ENCODE measurements around the gene PSMD9. TPM values are rescaled to one million over a fixed set of nuclear protein-coding genes. Genes with fewer than 3 reads are reported as not detected.
"Not testable (repeated sequence)": the region's sequence is repeated elsewhere in the genome, so short reads cannot be mapped to it uniquely, and the experiment has no call there.

The PSMD9 gene
- total RNA-seq, 2 donors from 2014 or later = 48.0 to 49.5 TPM

DNA sequence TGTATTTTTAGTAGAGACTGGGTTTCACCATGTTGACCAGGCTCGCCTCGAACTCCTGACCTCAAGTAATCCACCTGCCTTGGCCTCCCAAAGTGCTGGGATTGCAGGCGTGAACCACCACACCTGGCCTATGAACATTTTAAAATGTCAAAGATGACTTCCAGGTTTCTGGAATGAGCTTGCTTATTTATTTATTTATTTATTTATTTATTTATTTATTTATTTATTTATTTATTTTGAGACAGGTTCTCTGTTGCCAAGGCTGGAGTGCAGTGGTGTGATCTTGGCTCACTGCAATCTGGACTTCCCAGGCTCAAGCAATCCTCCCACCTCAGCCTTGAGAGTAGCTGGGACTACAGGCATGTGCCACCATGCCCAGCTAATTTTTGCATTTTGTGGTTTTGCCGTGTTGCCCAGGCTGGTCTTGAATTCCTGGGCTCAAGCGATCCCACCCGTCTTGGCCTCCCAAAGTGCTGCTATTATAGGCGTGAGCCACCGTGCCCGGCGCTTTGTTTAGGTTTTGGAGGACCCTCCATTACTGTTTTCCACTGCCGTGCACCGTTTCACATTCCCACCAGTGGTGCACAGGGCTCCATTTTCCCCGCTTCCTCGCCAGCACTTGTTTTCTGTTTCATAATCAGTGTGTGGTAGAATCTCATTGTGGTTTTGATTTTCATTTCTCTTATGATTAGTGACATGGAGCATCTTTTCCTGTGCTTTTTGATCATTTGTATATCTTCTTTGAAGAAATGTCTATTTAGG lies 23.4 kb downstream of the PSMD9 start:
- intact Hi-C loops (cut with DNase I, micrococcal nuclease) = no loop called here
- DNase-seq (no peak), ATAC-seq (no peak)

DNA sequence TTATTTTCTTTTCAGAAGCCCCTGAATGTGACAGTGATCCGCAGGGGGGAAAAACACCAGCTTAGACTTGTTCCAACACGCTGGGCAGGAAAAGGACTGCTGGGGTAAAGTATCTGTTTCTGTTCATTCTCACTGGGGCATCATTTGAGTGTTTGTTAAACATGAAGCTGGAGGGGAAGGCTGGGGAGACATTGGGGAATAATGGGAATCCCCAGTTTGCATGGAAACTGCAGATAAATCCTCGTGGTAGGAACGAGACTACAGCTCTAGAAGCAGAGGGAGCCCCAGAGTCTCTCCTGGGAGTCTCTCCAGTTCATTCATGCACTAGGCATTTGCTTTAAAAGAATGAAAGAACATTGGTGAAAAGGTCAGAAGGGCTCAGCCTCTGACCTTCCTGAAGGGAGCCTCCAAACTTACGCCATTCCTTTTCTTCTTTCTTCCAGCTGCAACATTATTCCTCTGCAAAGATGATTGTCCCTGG lies 27.3 kb downstream of the PSMD9 start:
- DNase-seq (no peak), ATAC-seq (no peak)
- intact Hi-C loops (cut with DNase I, micrococcal nuclease) = no loop called here

DNA sequence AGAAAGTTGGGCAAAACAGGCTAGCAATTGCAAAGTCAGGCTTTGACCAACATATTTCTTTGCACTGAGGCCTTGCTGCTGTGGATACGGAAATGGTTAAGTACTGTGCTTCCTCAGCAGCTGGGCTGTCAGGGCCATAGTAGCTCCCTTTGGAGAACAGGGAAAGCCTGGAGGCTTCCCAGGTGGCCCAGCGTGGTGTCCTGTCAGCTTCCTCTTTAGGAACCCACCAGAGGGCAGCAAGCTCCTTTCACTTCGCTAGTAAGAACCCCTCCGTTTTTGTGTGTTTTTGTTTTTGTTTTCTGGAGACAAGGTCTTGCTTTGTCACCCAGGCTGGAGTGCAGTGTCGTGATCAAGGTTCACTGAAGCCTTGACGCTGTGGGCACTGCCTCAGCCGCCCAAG lies 28.1 kb downstream of the PSMD9 start:
- DNase-seq (no peak), ATAC-seq (no peak)
- intact Hi-C loops (cut with DNase I, micrococcal nuclease) = no loop called here

DNA sequence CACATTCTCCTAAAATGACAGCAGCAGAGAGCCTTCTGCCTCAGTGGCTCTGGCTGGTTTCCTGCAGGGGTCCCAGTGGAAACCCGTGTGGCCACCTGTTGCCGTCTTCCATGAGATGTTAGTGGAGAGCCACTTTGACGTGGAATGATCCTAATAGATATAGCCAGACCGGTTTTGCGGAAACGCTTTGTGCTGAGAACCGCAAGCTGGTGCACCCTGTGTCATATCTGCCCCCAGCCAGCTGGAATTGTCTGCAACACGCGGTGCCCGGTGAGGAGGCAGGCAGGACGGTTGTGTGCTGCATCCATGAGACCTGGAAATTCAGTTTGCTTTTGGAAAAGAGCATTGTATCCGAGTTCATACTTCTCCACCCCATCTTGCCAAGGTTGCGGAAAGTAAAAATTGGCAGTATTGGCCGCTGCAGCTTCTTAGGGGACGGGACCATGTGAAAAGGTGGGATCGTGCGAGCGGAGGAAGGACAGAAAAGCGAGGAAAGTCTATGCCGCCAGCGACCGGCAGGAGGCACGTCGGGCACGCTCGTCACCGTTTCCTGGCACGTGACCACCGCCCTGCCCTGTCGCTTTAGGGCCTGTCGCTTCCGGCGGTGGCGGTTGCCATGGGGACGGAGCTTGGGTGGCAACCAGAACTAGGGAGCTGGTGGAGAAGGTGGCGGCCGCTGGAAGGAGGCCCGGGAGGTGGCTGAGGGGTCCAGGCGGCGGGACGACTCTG lies 29.5 kb downstream of the PSMD9 start, which contains the start of gene CFAP251:
CFAP251 (plus strand) TSS at position 643 of the 729 bp plus-strand sequence. CDS start 2,714 bp downstream, outside the sequence.
- ATAC-seq (peak; percentile 100), DNase-seq (peak; percentile 97 to 100)
- intact Hi-C loops (cut with DNase I, micrococcal nuclease) = no loop called here

DNA sequence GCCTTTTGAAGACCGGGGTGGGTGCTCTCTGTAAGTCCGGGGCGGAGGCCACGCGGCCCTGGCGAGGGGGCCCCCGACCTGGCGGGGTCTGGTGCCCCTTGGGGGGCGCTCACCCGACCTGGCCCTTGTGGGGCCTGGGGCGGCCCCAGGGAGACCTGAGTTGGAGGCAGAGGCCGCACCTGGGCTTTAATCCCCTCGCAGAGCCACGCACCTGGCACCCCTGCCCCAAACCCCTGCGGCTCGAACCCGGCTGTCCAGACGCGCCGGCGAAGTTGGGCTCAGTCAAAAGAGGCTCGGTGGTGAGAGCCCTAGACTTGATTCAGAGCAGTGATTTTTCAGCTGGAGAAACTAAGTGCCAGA lies 30.1 kb downstream of the PSMD9 start:
- DNase-seq (no peak), ATAC-seq (peak; percentile 11)
- intact Hi-C loops (cut with DNase I, micrococcal nuclease) = no loop called here

DNA sequence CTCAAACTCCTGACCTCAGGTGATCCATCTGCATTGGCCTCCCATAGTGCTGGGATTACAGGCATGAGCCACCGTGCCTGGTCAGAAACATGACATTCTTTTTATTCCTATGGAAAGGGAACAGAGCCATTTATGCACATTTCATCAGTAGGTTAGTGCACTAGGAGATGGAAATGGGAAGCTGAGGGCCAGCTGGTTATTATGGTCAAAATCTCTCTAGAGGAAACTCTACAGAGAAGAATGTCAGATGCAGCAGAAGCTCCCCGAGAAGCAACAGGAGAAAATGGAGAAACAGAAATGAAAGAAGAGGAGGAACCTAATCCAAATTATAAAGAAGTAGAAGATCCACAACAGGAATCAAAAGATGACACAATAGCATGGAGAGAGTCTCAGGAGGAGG lies 32.5 kb downstream of the PSMD9 start:
- DNase-seq (no peak), ATAC-seq (no peak)
- intact Hi-C loops (cut with DNase I, micrococcal nuclease) = no loop called here

GRCh38 chr12:121925358-121925695 lies 36.7 kb downstream of the PSMD9 start:
- intact Hi-C loops (cut with DNase I, micrococcal nuclease) = no loop called here
- ATAC-seq = no peak
- DNase-seq = no peak

GRCh38 chr12:121926874-121927706 lies 38.5 kb downstream of the PSMD9 start:
- intact Hi-C loops (cut with DNase I, micrococcal nuclease) = no loop called here
- ATAC-seq = no peak
- DNase-seq = no peak

- intact Hi-C loops (cut with DNase I, micrococcal nuclease) = no loop called here
- ATAC-seq = no peak
- DNase-seq = no peak
Observed at GRCh38 chr12:121927813-121928212, 39.2 kb downstream of the PSMD9 start.

DNA sequence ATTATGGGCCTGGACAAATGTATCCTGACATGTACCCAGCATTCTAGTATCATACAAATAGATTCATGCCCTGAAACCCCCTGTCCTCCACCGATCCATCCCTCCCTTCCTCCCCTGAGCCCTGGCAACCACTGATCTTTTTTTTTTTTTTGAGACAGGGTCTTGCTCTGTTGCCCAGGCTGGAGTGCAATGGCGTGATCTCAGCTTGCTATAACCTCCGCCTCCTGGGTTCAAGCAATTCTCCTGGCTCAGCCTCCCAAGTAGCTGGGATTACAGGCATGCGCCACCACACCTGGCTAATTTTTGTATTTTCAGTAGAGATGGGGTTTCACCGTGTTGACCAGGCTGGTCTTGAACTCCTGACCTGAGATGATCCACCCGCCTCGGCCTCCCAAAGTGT lies 41.0 kb downstream of the PSMD9 start:
- intact Hi-C loops (cut with DNase I, micrococcal nuclease); ATAC-seq; DNase-seq: not testable (repeated sequence)

DNA sequence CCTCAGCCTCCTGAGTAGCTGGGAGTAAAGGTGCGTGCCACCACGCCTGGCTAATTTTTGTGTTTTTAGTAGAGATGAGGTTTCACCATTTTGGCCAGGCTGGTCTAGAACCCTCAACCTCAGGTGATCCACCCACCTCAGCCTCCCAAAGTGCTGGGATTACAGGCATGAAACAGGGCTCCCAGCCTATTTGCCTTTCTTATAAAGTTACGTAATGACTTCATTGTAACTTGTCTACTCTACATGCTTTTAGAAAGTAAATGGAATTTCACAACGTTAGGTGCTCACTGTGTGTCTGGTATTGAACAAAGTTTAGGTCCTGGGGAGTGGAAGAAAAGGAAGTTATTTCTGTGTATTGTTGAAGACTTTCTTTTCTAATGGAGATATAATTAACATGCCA lies 42.3 kb downstream of the PSMD9 start:
- ATAC-seq = no peak
- DNase-seq = no peak
- intact Hi-C loops (cut with DNase I, micrococcal nuclease) = no loop called here

DNA sequence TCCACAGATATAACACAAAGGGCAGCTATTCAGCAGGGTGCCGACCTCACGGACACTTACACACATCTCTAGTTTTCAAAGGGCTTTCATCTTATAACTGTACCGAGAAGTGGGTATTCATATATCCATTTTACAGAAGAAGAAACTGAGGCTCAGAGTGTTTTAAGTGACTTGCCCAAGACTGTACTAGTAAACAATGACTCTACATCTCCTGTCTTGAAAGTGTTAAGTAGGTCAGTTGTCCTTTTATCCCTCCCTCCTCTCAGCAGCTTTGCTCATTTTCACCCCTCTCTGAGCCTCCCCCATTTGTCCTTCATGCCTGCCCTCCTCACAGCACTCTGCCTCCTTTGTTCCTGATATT lies 43.6 kb downstream of the PSMD9 start:
- no peak for ATAC-seq
- intact Hi-C loops (cut with DNase I, micrococcal nuclease) = no loop called here
- DNase-seq = no peak

- DNase-seq = no peak
- intact Hi-C loops (cut with DNase I, micrococcal nuclease) = no loop called here
- ATAC-seq = no peak
Observed at GRCh38 chr12:121932914-121933521, 44.4 kb downstream of the PSMD9 start.

DNA sequence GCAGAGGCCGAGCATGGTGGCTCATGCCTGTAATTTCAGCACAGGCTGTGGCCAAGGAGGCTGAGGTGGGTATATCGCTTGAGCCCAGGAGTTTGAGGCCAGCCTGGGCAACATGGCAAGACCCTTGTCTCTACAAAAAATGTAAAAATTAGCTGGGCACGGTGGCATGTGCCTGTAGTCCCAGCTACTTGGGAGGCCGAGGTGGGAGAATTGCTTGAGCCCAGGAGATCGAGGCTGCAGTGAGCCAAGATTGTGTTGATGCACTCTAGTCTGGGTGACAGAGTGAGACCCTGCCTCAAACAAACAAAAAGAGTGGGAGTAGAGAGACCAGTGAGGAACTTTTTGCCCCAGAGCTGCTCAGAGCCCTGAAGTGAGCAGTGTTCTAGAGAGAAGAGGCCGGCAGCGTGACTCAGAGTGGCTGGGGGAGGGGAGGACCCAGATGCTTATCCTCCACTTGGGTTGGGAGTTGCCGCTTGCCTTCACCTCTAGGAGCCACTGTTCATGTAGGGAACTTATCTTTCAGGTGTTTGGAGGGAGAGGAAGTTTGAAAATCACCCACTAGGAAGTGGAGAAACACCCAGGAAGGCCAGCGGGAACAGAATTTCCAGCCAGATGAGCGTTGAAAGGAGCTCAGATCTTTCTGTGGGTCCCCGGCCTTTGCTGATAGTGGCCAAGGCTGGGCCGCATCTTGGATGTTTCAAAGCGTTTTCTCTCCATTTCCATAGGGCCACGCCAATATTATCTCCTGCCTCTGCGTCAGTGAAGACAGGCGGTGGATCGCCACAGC lies 45.1 kb downstream of the PSMD9 start:
- DNase-seq = no peak
- ATAC-seq = no peak
- intact Hi-C loops (cut with DNase I, micrococcal nuclease) = no loop called here

- DNase-seq (no peak), ATAC-seq (no peak)
- intact Hi-C loops (cut with DNase I, micrococcal nuclease) = no loop called here
Observed at GRCh38 chr12:121934309-121934664, 45.7 kb downstream of the PSMD9 start.

GRCh38 chr12:121937654-121938053 lies 49.1 kb downstream of the PSMD9 start:
- intact Hi-C loops (cut with DNase I, micrococcal nuclease) = no loop called here
- ATAC-seq (no peak), DNase-seq (no peak)

DNA sequence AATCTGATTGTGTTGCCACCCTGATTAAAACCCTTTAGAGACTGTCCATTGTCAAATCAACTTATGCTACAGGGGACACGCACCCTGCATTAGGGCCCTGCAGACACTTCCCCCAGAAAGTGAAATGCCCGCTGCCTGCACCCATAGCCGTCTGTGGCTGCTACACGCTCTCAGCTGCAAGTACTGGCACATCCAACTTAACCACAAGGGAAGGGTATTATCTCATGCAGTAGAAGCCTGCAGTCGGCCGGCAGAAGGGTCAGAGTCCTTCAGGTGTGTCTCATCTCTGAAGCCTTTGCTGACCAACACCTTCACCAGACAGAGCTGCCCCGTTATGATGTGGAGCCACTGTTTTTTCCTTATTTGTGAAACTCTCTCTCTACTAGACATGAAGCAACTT lies 50.6 kb downstream of the PSMD9 start:
- intact Hi-C loops (cut with DNase I, micrococcal nuclease) = no loop called here
- peak; percentile 29 to 34 for DNase-seq

GRCh38 chr12:121939992-121940766 lies 51.6 kb downstream of the PSMD9 start:
- no peak for ATAC-seq
- intact Hi-C loops (cut with DNase I, micrococcal nuclease) = no loop called here
- DNase-seq = no peak

More for the DNA sequence above, 50.6 kb downstream of the PSMD9 start:
- ATAC-seq = peak; percentile 97
